MCF 10A (cell line): ENCODE measurements around the gene LRRC45. TPM values are rescaled to one million over a fixed set of nuclear protein-coding genes. Genes with fewer than 3 reads are reported as not detected.

Experiments used
- BruUV-seq: library from RNA; stranded (reverse); fragments of 400-500 nt; replicated peaks from 2 replicates; lab custom pipeline; 2021; lab: Mats Ljungman, UMichigan
- CTCF ChIA-PET: fragments of 300-600 bp; sonication (Branson Sonifier 250); formaldehyde crosslinking; extraction: SDS; loops from one replicate; lab custom pipeline; 2021; ENCODE audit warnings: antibody characterized with exemption, inconsistent platforms; lab: Yijun Ruan, JAX
- POLR2A ChIA-PET: fragments of 300-600, 350-650 bp; sonication (Branson Sonifier 250); formaldehyde crosslinking; extraction: SDS; loops from one replicate; lab custom pipeline; 2020; ENCODE audit warnings: antibody characterized with exemption, inconsistent platforms; lab: Yijun Ruan, JAX
- DNase-seq: peaks from one replicate; pipeline ENCODE4 v3.0.0-alpha.2; 2018; ENCODE audit not compliant: unreplicated experiment
- H3K27ac Mint-ChIP-seq: one replicate; pipeline ENCODE4 v1.8.0; 2022; ENCODE audit warnings: mild to moderate bottlenecking, low read depth, mixed read lengths; ENCODE audit not compliant: unreplicated experiment
- H3K27me3 Mint-ChIP-seq: one replicate; pipeline ENCODE4 v1.8.0; 2022; ENCODE audit warnings: mixed read lengths; ENCODE audit not compliant: insufficient read depth, unreplicated experiment
- H3K36me3 Mint-ChIP-seq: one replicate; pipeline ENCODE4 v1.8.0; 2022; ENCODE audit warnings: mild to moderate bottlenecking, moderate library complexity, mixed read lengths; ENCODE audit not compliant: insufficient read depth, unreplicated experiment
- H3K4me1 Mint-ChIP-seq: one replicate; pipeline ENCODE4 v1.8.0; 2022; ENCODE audit warnings: mixed read lengths; ENCODE audit not compliant: insufficient read depth, unreplicated experiment
- H3K4me3 Mint-ChIP-seq: one replicate; pipeline ENCODE4 v1.8.0; 2022; ENCODE audit warnings: mild to moderate bottlenecking, moderate library complexity, mixed read lengths; ENCODE audit not compliant: unreplicated experiment
- H3K9me3 Mint-ChIP-seq: one replicate; pipeline ENCODE4 v1.8.0; 2022; ENCODE audit warnings: mixed read lengths; ENCODE audit not compliant: unreplicated experiment
- CTCF ChIP-seq: fragments of 200-600 bp; IDR thresholded peaks from one replicate; pipeline ENCODE4 v1.8.0; 2022; ENCODE audit warnings: antibody characterized with exemption, mild to moderate bottlenecking; ENCODE audit not compliant: unreplicated experiment
- intact Hi-C: fragments of 100-400 bp; cut with micrococcal nuclease; formaldehyde crosslinking; loops from 2 replicates; pipeline ENCODE4 v1.14.1; 2022
- total RNA-seq: library from RNA; stranded (reverse); gene quantifications from 2 replicates; pipeline ENCODE4 v1.2.3, GENCODE V29; 2022

LRRC45 gene
- total RNA-seq, 1 experiment from 2014 or later = 3.4 TPM

- Mint-ChIP-seq H3K4me1 (peaks cover 9% of the 10 kb centered on the region), H3K36me3 (peaks cover 18% of the 10 kb centered on the region)
- intact Hi-C loops = no loop called here
These were observed 12.3 kb upstream of the LRRC45 start for GRCh38 chr17:82010575-82011525.

GRCh38 chr17:82011617-82012187, 11.4 kb upstream of the LRRC45 start:
- no peak overlapping the region for H3K4me3 Mint-ChIP-seq
- no peaks in the 10 kb centered on the region for H3K27me3 Mint-ChIP-seq
- no peaks in the 10 kb centered on the region for H3K9me3 Mint-ChIP-seq
- TF ChIP-seq CTCF = no peak
- POLR2A ChIA-PET = interaction anchor here (0.7 kb wide), 1 partner anchor 9 kb away, joined by 4 read pairs; no protein-coding TSS in a partner anchor
- DNase-seq = no peak
- CTCF ChIA-PET = interaction anchor here (1.4 to 2.3 kb wide), 2 partner anchors 51 to 52 kb away, joined by 5 to 8 read pairs; partner anchors contain the start of gene NOTUM
- peaks cover 18% of the 10 kb centered on the region for H3K36me3 Mint-ChIP-seq
- no TSS peak for BruUV-seq
- H3K27ac Mint-ChIP-seq = no peak overlapping the region
- H3K4me1 Mint-ChIP-seq = peaks cover 4% of the 10 kb centered on the region
- intact Hi-C loops = no loop called here

More at GRCh38 chr17:82010575-82011525, 12.3 kb upstream of the LRRC45 start:
- no TSS peak for BruUV-seq
- H3K27me3 Mint-ChIP-seq = no peaks in the 10 kb centered on the region
- TF ChIP-seq CTCF = no peak
- DNase-seq = no peak
- CTCF ChIA-PET = interaction anchor here (0.7 to 2.3 kb wide), 5 partner anchors 9 to 52 kb away, joined by 3 to 12 read pairs (median 5); partner anchors contain the start of gene NOTUM
- POLR2A ChIA-PET = interaction anchor here (0.7 kb wide), 1 partner anchor 10 kb away, joined by 4 read pairs; no protein-coding TSS in a partner anchor
- H3K4me3 Mint-ChIP-seq = no peak overlapping the region
- H3K27ac Mint-ChIP-seq = no peak overlapping the region
- H3K9me3 Mint-ChIP-seq = no peaks in the 10 kb centered on the region

- intact Hi-C loops = no loop called here
- TF ChIP-seq CTCF = no peak
- DNase-seq = no peak
- no peak overlapping the region for H3K27ac Mint-ChIP-seq
- CTCF ChIA-PET = interaction anchor here (2.3 kb wide), 1 partner anchor 53 kb away, joined by 8 read pairs; no protein-coding TSS in a partner anchor
- H3K9me3 Mint-ChIP-seq = no peaks in the 10 kb centered on the region
- peaks cover 4% of the 10 kb centered on the region for H3K4me1 Mint-ChIP-seq
- no peak overlapping the region for H3K4me3 Mint-ChIP-seq
- peaks cover 18% of the 10 kb centered on the region for H3K36me3 Mint-ChIP-seq
- POLR2A ChIA-PET = no interaction called here
- H3K27me3 Mint-ChIP-seq = no peaks in the 10 kb centered on the region
- BruUV-seq = no TSS peak
These were observed 10.9 kb upstream of the LRRC45 start for GRCh38 chr17:82012261-82012639.
